Kidney (tissue), 14 donors: ENCODE data around the gene PCDH1. TPM values are rescaled to one million over a fixed set of nuclear protein-coding genes. Genes with fewer than 3 reads are reported as not detected.
A peak's percentile ranks its signal among the peaks of the same experiment; 100 is the strongest.

ENCODE experiments used
- DNase-seq, 5 donors: peaks; one replicate each; pipeline ENCODE4 v3.0.0-alpha.2; 2013 to 2020
- FAIRE-seq: peaks from 2 replicates; lab custom pipeline; 2012; peaks lifted over from hg19 to GRCh38; lab: Jason Lieb, UNC
- H3K27ac ChIP-seq, 2 donors: one replicate each; pipeline ENCODE4 v1.7.0; 2013; ENCODE audit warnings: low read depth in 2 of 2, low read length in 2 of 2, inconsistent platforms in 1 of 2
- H3K27me3 ChIP-seq: one replicate; pipeline ENCODE4 v1.7.1; 2013; ENCODE audit warnings: low read length, inconsistent platforms; ENCODE audit not compliant: control insufficient read depth, insufficient read depth
- H3K36me3 ChIP-seq, 3 donors: one replicate each; pipeline versions ENCODE4 v1.7.0 to v1.7.1; 2013; ENCODE audit warnings: low read length in 3 of 3, control low read depth in 1 of 3, inconsistent platforms in 1 of 3; ENCODE audit not compliant: insufficient read depth in 3 of 3, control insufficient read depth in 2 of 3
- H3K4me1 ChIP-seq, 3 donors: one replicate each; pipeline versions ENCODE4 v1.7.0 to v1.7.1; 2013; ENCODE audit warnings: low read length in 3 of 3, inconsistent platforms in 1 of 3, low read depth in 1 of 3; ENCODE audit not compliant: control insufficient read depth in 2 of 3, insufficient read depth in 2 of 3
- H3K4me3 ChIP-seq, 3 donors: one replicate each; pipeline versions ENCODE4 v1.7.0 to v1.8.1; 2013; ENCODE audit warnings: low read length in 3 of 3, control low read depth in 1 of 3, inconsistent platforms in 1 of 3
- H3K9ac ChIP-seq, 3 donors: one replicate each; pipeline versions ENCODE4 v1.7.0 to v1.7.1; 2013; ENCODE audit warnings: low read length in 3 of 3, control low read depth in 1 of 3, inconsistent platforms in 1 of 3
- H3K9me3 ChIP-seq, 3 donors: one replicate each; pipeline versions ENCODE4 v1.7.0 to v1.7.1; 2013; ENCODE audit warnings: low read length in 3 of 3, control low read depth in 1 of 3, inconsistent platforms in 1 of 3; ENCODE audit not compliant: control insufficient read depth in 2 of 3, insufficient read depth in 1 of 3
- intact Hi-C: fragments of 100-400 bp; cut with DNase I; formaldehyde crosslinking; loops from one replicate; pipeline ENCODE4 v1.11.1; 2022
- polyA plus RNA-seq: library from polyadenylated mRNA; stranded (reverse); fragments of 350-450 nt; fragmentation: Illumina TruSeq; extraction: RNeasy Lipid Tissue Mini Kit (QIAGEN cat#74804); gene quantifications from one replicate; pipeline ENCODE4 v1.2.3, GENCODE V29; 2014; ENCODE audit warnings: low read depth, low replicate concordance; ENCODE audit not compliant: insufficient read depth
- total RNA-seq: library from RNA; stranded (reverse); fragmentation: NEBNext Ultra II Directional; extraction: Animal tissue kit (Norgen Biotek cat#: 25700); gene quantifications from one replicate; pipeline ENCODE4 v1.2.1, GENCODE V29; 2021
- TF ChIP-seq, protein P1 (sequence below): IDR thresholded peaks from 3 replicates; pipeline ENCODE4 v1.5.1; 2012; ENCODE audit warnings: mild to moderate bottlenecking, moderate library complexity, borderline replicate concordance; ENCODE audit not compliant: insufficient read depth; ENCODE audit errors: extremely low read depth
- donor health status: control.
- donor health status: control.
- donor health status: control.
- donor health status: control.
- donor health status: control.
- donor health status: DM: yes; HTN: yes; CAD: no.
- donor health status: Normal renal cell carcinoma (clear cell type).

Gene PCDH1
- total and polyA plus RNA-seq, 2 donors from 2014 or later = 37.3 to 147 TPM

DNA sequence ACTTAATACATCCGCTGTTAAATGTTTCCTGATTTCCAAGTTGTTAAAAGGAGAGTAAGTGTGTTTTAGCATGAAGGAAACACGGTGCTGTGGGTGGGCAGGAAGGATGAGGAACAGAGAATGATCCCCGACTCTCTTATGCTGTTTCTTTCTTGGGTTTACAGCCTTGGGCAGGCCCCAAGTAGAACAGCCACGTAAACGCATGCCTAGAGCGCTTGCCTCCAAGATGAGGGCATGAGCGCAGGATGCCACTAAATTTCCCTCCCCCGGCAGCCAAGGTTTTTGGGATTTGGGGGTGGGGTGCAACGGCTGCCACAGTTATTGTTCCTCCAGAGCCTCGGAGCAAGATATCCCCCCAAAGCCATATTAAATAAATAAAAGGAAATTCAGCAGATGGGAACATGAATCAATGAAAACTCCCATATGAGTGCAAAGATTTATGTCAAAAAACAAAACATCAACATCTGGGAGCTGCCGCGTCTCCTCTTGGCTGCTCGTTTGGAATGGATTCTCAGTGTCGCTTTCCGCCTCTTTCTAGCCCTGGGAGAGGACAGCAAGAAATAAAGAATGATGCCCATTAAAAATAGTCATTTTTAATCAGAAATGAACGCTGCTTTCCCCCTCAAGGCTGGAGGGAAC, 35.5 kb upstream of the PCDH1 start:
- peak in 1 of 5 donors; percentile 49 for DNase-seq
- FAIRE-seq = no peak
- Histone ChIP-seq H3K4me3 (peak overlapping the region in 1 of 3 donors; percentile 49), H3K9me3 (no peaks in the 10 kb centered on the region), H3K27ac (no peak overlapping the region), H3K27me3 (no peaks in the 10 kb centered on the region), H3K36me3 (no peaks in the 10 kb centered on the region), H3K4me1 (peaks cover 0 to 7% (median 0%) of the 10 kb centered on the region in 3 donors), H3K9ac (no peak overlapping the region)
- TF ChIP-seq, protein P1, sequence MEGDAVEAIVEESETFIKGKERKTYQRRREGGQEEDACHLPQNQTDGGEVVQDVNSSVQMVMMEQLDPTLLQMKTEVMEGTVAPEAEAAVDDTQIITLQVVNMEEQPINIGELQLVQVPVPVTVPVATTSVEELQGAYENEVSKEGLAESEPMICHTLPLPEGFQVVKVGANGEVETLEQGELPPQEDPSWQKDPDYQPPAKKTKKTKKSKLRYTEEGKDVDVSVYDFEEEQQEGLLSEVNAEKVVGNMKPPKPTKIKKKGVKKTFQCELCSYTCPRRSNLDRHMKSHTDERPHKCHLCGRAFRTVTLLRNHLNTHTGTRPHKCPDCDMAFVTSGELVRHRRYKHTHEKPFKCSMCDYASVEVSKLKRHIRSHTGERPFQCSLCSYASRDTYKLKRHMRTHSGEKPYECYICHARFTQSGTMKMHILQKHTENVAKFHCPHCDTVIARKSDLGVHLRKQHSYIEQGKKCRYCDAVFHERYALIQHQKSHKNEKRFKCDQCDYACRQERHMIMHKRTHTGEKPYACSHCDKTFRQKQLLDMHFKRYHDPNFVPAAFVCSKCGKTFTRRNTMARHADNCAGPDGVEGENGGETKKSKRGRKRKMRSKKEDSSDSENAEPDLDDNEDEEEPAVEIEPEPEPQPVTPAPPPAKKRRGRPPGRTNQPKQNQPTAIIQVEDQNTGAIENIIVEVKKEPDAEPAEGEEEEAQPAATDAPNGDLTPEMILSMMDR = no peak
- intact Hi-C loops = no loop called here

DNA sequence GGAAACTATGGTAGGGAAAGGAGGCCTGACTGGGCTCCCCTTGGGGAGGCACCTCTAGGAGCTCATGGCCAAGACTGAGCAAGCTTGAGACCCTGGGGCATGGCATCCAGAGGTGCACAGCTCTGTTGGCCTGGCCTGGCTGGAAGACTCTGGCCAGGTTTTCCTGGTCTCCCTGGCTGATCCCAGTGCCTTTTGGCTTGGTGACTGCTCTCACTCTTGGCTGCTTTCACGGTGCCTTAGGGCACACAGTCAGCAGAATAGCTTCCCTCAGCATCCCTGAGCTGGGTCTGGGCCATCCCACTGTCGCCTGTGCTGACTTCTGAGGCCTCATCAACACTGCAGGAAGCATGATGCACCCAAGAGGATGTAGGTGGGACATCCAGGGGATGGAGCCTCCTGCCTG, 32.1 kb upstream of the PCDH1 start:
- no peaks in the 10 kb centered on the region for H3K36me3 ChIP-seq
- no peaks in the 10 kb centered on the region for H3K9me3 ChIP-seq
- H3K27ac ChIP-seq = no peak overlapping the region
- TF ChIP-seq, protein P1 = no peak
- H3K4me1 ChIP-seq = peaks cover 0 to 7% (median 0%) of the 10 kb centered on the region in 3 donors
- H3K9ac ChIP-seq = no peak overlapping the region
- intact Hi-C loops = no loop called here
- no peak overlapping the region for H3K4me3 ChIP-seq
- H3K27me3 ChIP-seq = no peaks in the 10 kb centered on the region
- no peak for FAIRE-seq
- DNase-seq = no peak

DNA sequence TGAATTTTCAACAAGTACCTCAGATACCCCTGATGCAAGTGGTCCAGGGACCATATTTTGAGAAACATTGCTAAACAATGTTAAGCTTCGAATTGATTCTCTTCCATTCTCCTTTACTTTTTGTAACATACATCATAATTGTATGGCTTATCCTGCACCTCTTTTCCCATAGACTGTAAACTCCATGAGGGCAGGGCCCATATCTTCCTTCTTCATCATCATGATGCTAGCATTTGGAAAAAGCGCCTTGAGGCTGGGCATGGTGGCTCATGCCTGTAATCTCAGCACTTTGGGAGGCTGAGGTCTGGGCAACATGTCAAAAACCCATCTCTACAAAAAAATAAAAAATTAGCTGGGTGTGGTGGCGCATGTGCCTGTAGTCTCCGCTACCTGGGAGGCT, 31.0 kb upstream of the PCDH1 start:
- Histone ChIP-seq H3K27me3 (no peaks in the 10 kb centered on the region), H3K27ac (no peak overlapping the region), H3K36me3 (no peaks in the 10 kb centered on the region), H3K9ac (no peak overlapping the region), H3K4me1 (peaks cover 0 to 7% (median 0%) of the 10 kb centered on the region in 3 donors), H3K9me3 (no peaks in the 10 kb centered on the region), H3K4me3 (no peak overlapping the region)
- intact Hi-C loops = no loop called here
- DNase-seq (no peak), FAIRE-seq (no peak)
- TF ChIP-seq, protein P1 = no peak
